Nephron progenitor cell (in vitro differentiated cells): Measurements from ENCODE around the gene DHX30.

Source experiments
- DNase-seq: peaks from one replicate; pipeline ENCODE4 v3.0.0; 2021
- H3K27ac Mint-ChIP-seq: 2 replicates; pipeline ENCODE4 v1.8.0; 2021; ENCODE audit warnings: mild to moderate bottlenecking, moderate library complexity, mixed read lengths
- H3K27me3 Mint-ChIP-seq: 2 replicates; pipeline ENCODE4 v1.8.0; 2021; ENCODE audit warnings: mild to moderate bottlenecking, low read depth, mixed read lengths; ENCODE audit not compliant: poor library complexity
- H3K36me3 Mint-ChIP-seq: 2 replicates; pipeline ENCODE4 v1.8.0; 2021; ENCODE audit warnings: low read depth, mixed read lengths
- H3K4me1 Mint-ChIP-seq: 2 replicates; pipeline ENCODE4 v1.8.0; 2021; ENCODE audit warnings: mixed read lengths
- H3K4me3 Mint-ChIP-seq: 2 replicates; pipeline ENCODE4 v1.8.0; 2021; ENCODE audit warnings: mild to moderate bottlenecking, moderate library complexity, mixed read lengths
- H3K9me3 Mint-ChIP-seq: 2 replicates; pipeline ENCODE4 v1.8.0; 2021; ENCODE audit warnings: mild to moderate bottlenecking, moderate library complexity, mixed read lengths
- CTCF ChIP-seq: fragments of 200-600 bp; sonication (generic); IDR thresholded peaks from 2 replicates; pipeline ENCODE4 v1.5.0; 2021; ENCODE audit warnings: antibody characterized with exemption

The DHX30 gene

DNA sequence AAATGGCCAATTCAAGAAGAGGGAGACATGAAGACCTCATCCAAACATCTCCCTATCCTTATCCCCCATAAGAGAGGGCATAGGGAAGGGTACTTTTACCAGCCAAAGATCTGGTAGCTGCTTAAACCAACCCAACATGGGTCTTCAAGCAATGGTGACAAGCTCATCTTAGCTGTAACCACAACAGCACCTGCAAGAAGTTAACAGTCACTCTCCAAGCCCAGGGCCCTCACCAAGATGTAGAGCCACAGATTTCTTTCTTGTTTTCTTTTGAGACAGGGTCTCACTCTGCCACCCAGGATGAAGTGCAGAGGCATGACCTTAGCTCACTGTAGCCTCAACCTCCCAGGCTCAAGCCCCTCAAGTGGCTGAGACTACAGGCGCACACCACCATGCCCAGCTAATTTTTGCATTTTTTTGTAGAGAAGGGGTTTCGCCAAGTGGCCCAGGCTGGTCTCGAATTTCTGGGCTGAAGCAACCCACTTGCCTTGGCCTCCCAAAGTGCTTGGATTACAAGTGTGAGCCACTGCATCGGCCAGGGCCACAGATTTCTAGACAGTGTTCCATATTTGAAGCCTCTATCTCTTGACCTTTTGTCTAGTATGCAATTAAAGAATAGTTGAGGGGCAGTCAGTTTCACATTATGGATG, 57.1 kb downstream of the DHX30 start:
- peaks cover 37% of the 10 kb centered on the region for H3K36me3 Mint-ChIP-seq
- no peak for DNase-seq

GRCh38 chr3:47863391-47864128, 60.6 kb downstream of the DHX30 start:
- Mint-ChIP-seq H3K4me1 (no peaks in the 10 kb centered on the region), H3K9me3 (no peaks in the 10 kb centered on the region), H3K4me3 (no peak overlapping the region), H3K27ac (no peak overlapping the region), H3K36me3 (peaks cover 47% of the 10 kb centered on the region), H3K27me3 (no peaks in the 10 kb centered on the region)
- no peak for TF ChIP-seq CTCF
- no peak for DNase-seq

More for the DNA sequence above, 57.1 kb downstream of the DHX30 start:
- H3K4me3 Mint-ChIP-seq = no peak overlapping the region
- no peaks in the 10 kb centered on the region for H3K27me3 Mint-ChIP-seq
- no peaks in the 10 kb centered on the region for H3K4me1 Mint-ChIP-seq
- H3K27ac Mint-ChIP-seq = no peak overlapping the region
- TF ChIP-seq CTCF = no peak
- H3K9me3 Mint-ChIP-seq = no peaks in the 10 kb centered on the region

DNA sequence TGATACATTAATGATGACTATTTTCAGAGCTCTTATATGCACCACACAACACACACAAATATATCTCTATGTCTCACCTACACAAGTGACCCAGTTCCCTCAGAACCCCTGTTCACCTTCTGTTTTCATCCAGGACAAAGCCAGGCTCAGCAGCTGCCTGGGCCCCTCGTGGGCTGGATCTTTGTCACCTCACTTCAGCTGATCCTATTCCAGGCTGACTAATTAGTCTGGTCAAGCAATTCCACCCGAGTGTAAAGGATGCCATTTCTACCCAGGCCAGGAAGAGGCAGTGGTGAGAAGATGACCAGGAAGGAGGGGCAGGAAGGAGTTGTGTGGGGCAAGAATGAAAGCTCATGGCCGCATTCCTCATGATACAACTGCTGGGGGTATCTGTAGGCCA, 62.3 kb downstream of the DHX30 start:
- Mint-ChIP-seq H3K36me3 (peaks cover 55% of the 10 kb centered on the region), H3K4me3 (no peak overlapping the region), H3K4me1 (no peaks in the 10 kb centered on the region), H3K27me3 (no peaks in the 10 kb centered on the region), H3K9me3 (no peaks in the 10 kb centered on the region), H3K27ac (peak overlapping the region; percentile 96)
- no peak for TF ChIP-seq CTCF
- no peak for DNase-seq

DNA sequence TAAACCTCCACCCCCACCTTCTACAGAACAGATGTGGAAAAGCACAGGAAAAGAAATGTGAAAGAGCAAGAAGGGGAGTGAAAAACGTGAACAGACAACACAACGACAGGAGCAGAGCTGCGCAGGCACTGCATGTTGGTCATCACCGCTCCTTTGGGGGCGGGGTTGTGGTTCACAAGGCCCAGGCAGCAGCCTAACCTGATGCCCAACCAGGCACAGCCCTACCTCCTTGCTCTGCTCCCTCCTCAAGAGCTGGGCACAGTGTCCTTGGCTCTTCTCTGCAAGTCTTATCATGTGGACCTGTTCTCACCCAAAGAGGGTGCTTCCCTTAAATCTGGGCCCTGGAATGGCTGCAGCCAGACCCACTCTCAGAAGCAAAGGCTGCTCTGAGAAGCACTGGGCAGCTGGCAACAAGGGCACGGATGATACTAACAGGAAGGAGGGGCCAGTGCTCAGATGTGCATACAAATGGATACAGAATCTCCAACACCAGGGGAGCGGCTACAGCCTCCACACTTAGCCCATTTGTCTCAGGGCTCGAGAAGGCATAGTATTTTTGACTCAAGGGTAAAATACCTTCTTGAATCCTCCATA, 64.6 kb downstream of the DHX30 start:
- TF ChIP-seq CTCF = no peak
- Mint-ChIP-seq H3K4me3 (no peak overlapping the region), H3K9me3 (no peaks in the 10 kb centered on the region), H3K27ac (peak overlapping the region; percentile 15), H3K4me1 (no peaks in the 10 kb centered on the region), H3K36me3 (peaks cover 65% of the 10 kb centered on the region), H3K27me3 (no peaks in the 10 kb centered on the region)
- DNase-seq = no peak

- Mint-ChIP-seq H3K4me3 (no peak overlapping the region), H3K27me3 (no peaks in the 10 kb centered on the region), H3K27ac (no peak overlapping the region), H3K36me3 (peaks cover 71% of the 10 kb centered on the region), H3K4me1 (no peaks in the 10 kb centered on the region), H3K9me3 (no peaks in the 10 kb centered on the region)
- TF ChIP-seq CTCF = no peak
- DNase-seq = no peak
Observed at GRCh38 chr3:47868306-47868705, 65.4 kb downstream of the DHX30 start.
